HG02642 (cell line): Measurements from ENCODE around the gene FCGR1A.
A peak's percentile ranks its signal among the peaks of the same experiment; 100 is the strongest.
"Not testable (repeated sequence)": the region's sequence is repeated elsewhere in the genome, so short reads cannot be mapped to it uniquely, and the experiment has no call there.

ENCODE experiments used
- ATAC-seq: cut with Tn5 transposase; IDR thresholded peaks from one replicate; pipeline ENCODE4 v1.9.1; 2021; ENCODE audit warnings: mild to moderate bottlenecking; ENCODE audit not compliant: unreplicated experiment, poor library complexity

Gene FCGR1A

GRCh38 chr1:149775510-149776147 lies 6.9 kb upstream of the FCGR1A start:
- ATAC-seq: not testable (repeated sequence)

- not testable (repeated sequence) for ATAC-seq
These were observed 5.4 kb upstream of the FCGR1A start for GRCh38 chr1:149777084-149777483.

GRCh38 chr1:149778313-149778712 lies 4.2 kb upstream of the FCGR1A start:
- ATAC-seq: not testable (repeated sequence)

GRCh38 chr1:149781413-149781984 lies 995 bp upstream of the FCGR1A start:
- ATAC-seq: not testable (repeated sequence)

- not testable (repeated sequence) for ATAC-seq
These were observed 795 bp downstream of the FCGR1A start for GRCh38 chr1:149783289-149783688.

GRCh38 chr1:149783868-149784267 lies 1.4 kb downstream of the FCGR1A start:
- ATAC-seq: not testable (repeated sequence)

- ATAC-seq: not testable (repeated sequence)
These were observed 5.4 kb downstream of the FCGR1A start for GRCh38 chr1:149787688-149788451.

- peak; percentile 61 for ATAC-seq
These were observed 10.0 kb downstream of the FCGR1A start for GRCh38 chr1:149792502-149792901.

GRCh38 chr1:149792912-149793515 lies 10.5 kb downstream of the FCGR1A start:
- peak; percentile 93 for ATAC-seq

- not testable (repeated sequence) for ATAC-seq
These were observed 11.4 kb downstream of the FCGR1A start for GRCh38 chr1:149793885-149794284.

- not testable (repeated sequence) for ATAC-seq
These were observed 19.1 kb downstream of the FCGR1A start for GRCh38 chr1:149801628-149802027.

GRCh38 chr1:149804417-149805080 lies 22.1 kb downstream of the FCGR1A start:
- not testable (repeated sequence) for ATAC-seq

GRCh38 chr1:149810697-149811405 lies 28.4 kb downstream of the FCGR1A start:
- not testable (repeated sequence) for ATAC-seq

- ATAC-seq: peak; percentile 26
These were observed 29.0 kb downstream of the FCGR1A start for GRCh38 chr1:149811514-149811889.

- ATAC-seq: peak; percentile 83
These were observed 29.7 kb downstream of the FCGR1A start for GRCh38 chr1:149811890-149812829.

GRCh38 chr1:149812893-149813801 lies 30.7 kb downstream of the FCGR1A start:
- ATAC-seq: peak; percentile 17

GRCh38 chr1:149820387-149820786 lies 37.9 kb downstream of the FCGR1A start:
- not testable (repeated sequence) for ATAC-seq

- not testable (repeated sequence) for ATAC-seq
These were observed 44.1 kb downstream of the FCGR1A start for GRCh38 chr1:149826555-149826954.
